Tibial nerve (tissue), 4 donors: ENCODE measurements around the gene SSH3.

Experiments
- CTCF ChIP-seq, 5 experiments: fragments of 200-600 bp in 3 of 5; fragments of 450-650 bp in 2 of 5; sonication (generic) in 3 of 5; IDR thresholded peaks; one replicate each; pipeline ENCODE4 v1.5.1; 2016 to 2019; ENCODE audit warnings: antibody characterized with exemption in 5 of 5, mild to moderate bottlenecking in 3 of 5, moderate library complexity in 2 of 5
- EP300 ChIP-seq, 2 donors: sonication (generic); formaldehyde crosslinking; IDR thresholded peaks; one replicate each; pipeline ENCODE4 v1.6.1; 2017; ENCODE audit warnings: antibody characterized with exemption in 2 of 2, mild to moderate bottlenecking in 1 of 2
- POLR2A ChIP-seq, 2 donors: fragments of 450-650 bp; IDR thresholded peaks; one replicate each; pipeline ENCODE4 v1.6.1; 2017; ENCODE audit warnings: antibody characterized with exemption in 2 of 2, mild to moderate bottlenecking in 2 of 2, moderate library complexity in 2 of 2

GRCh38 chr11:67287355-67288197 lies 15.8 kb upstream of the SSH3 start:
- TF ChIP-seq CTCF (IDR thresholded peaks at IDR 0.05), result no peak
- TF ChIP-seq EP300 (IDR thresholded peaks at IDR 0.05), result no peak
- TF ChIP-seq POLR2A (IDR thresholded peaks at IDR 0.05), result no peak
